A549 treated with AZD9567 at 1 μM for 4 hours (cell line): ENCODE measurements around the gene NUTM2E. TPM values are rescaled to one million over a fixed set of nuclear protein-coding genes. Genes with fewer than 3 reads are reported as not detected.

Source experiments
- total RNA-seq: library from RNA; stranded (reverse); fragments of 200-300 nt; extraction: Qiagen RNA extraction; gene quantifications from 5 replicates; pipeline ENCODE4 v1.2.3, GENCODE V29; 2022; ENCODE audit not compliant: insufficient read depth

Gene NUTM2E
- 0.35 to 0.55 TPM (median 0.44 TPM) in 4 of 5 replicates, not detected in the other for total RNA-seq

GRCh38 chr10:79826496-79827215, at the start of gene NUTM2E:
Gene NUTM2E, plus strand, starts transcription at chr10:79826739. Its CDS starts 15,002 bp downstream, at chr10:79841741.

Other genes starting within 250 kb of the NUTM2E start
- gene SFTPA1, start 215.8 kb upstream of the NUTM2E start, total RNA-seq: not detected in 5 replicates
- gene NUTM2B, start 123.5 kb upstream of the NUTM2E start, total RNA-seq: 0.19 to 0.95 TPM (median 0.47 TPM) in 5 replicates
- 0.14 to 0.38 TPM (median 0.28 TPM) in 4 of 5 replicates, not detected in the other for gene SFTPD, start 122.4 kb downstream of the NUTM2E start, total RNA-seq